ENCODE data around the gene SLC24A4.

Gene SLC24A4

DNA sequence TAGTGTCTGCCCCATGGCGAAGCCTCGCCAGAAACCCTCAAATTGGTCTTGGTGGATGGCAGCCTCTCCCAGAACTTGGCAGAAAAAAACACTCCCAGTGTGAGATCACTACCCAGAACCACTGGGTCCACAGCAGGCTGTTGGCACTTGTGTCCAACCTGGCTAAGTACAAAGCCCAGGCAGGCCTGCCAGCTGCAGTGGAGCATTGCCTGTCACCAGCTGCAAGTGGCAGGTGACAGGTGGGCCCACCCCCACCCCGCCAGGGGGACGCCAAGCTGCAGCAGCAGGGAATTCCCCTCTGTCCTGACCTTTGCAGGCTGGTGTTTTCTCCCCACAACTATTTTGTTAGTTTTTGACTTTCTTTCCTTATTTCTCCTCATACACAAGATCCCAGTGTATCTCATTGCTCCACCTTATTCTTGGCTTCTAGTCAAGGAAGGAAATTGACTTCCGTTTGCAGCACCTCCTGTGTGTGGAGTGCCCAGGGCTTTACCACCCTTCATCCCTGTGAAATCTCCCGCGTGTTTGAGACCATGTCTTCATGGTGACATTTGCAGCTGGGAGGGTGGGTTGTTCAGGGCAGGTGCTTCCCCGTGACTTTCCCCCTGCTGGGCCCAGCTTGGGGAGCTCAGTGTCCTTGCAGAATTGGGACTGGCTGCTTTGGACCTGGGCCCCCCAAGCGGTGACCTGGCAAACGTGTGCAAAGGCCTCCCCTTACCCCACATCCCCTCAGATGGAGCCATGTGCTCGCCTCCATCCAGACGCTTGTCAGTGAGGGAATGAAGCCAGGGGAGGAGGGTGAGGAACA, 116.8 kb downstream of the SLC24A4 start:
- no peak for DNase-seq (ENCODE audit: low spot score)

DNA sequence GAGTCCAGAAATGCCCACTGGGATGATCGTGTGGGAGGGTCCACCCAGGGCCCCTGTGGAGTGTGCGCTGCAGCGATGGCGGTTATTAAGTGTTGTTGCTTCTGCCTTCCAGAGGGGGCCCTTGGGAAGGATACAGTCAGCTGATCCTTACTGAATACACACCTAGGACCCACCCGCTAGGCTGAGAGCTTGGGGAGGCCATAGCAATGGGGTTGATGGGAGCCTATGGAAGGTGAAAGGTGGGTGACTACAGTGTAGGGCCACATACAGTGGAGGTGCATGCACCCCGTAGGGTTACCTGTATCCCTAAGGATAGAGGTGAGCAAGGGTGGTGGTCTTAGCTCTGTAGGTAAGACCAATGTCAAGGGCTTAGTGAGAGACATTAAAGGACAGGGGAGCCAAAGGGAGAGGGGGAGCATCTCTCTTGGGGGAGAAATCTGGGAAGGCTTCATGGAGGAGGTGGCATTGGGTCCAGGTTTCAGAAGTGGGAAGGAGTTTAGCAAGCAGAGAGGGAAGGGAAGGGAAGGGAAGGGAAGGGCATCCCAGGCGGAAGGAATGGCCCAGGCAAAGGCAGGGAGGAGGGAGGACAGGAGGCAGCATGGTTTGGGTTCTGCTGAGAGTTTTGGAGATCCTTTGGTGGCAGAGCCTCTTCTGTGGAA, 117.5 kb downstream of the SLC24A4 start:
- no peak for DNase-seq (ENCODE audit: low spot score)

DNA sequence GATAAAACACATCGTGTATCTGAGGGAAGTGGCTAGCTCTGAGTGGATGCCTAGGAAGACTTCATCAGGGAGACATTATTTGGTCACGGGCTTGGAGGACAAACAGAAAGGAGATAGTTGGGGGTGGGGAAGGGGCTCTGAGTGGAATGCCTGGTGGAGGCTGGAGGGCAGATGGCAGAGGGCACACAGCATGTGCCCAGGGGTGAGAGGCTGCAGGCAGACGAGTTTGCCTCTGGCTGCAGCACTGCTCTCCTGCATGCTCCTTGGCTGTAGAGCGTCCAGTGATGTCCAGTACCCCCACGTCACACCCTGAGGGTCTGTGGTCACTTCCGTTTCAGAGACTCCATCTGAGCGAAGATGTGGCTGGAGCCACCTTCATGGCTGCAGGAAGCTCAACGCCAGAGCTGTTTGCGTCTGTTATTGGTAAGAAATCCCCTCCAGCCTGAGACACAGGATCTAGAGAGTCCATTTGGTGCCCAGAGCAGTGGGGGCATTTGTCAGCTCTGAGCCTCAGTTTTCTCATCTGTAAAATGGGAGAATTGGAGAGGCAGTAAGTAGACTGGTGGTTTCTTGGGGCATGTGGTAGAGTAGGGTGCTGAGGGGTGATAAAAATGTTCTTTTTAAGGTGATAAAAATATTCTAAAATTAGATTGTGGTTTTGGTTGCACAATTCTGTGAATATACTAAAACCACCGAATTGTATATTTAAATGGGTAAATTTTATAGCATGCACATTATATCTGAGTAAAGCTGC, 119.0 kb downstream of the SLC24A4 start:
- DNase-seq (ENCODE audit: low spot score): no peak

DNA sequence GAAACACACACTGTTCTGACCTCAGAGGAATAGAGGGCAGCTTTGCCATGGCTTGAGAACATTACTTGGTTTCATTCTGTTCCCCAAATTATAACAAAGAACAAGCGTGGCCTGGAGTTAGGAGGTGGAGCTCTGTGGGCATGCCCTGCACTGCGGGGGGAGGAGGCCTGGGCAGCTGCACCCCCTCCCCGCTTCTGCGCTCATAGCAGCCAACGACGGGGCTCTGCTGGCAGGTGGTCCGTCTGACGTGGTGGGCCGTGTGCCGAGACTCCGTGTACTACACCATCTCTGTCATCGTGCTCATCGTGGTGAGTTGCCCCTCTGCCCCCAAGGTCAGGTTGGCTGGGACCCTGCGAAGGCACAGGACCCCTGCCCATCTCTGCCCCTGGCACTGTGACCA, 120.2 kb downstream of the SLC24A4 start:
- no peak for DNase-seq (ENCODE audit: low spot score)

DNA sequence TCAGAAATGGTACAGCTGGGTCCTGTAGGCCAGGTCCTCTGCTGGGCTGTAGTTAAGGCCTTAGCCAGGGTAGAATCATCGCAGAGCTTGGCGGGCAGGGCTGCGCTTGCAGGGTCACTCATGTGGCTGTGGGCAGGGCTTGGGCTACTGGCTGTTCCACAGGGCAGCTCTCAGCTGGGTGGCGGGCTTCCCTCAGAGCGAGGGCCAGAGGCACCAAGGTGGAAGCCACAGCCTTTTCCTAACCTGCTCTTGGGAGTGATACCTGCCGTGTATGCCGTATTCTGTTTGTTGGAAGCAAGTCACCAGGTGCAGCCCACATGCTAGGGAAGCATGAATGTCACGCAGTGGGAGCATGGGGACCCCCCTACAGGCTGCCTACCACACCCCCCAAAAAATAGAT, 120.8 kb downstream of the SLC24A4 start:
- DNase-seq (ENCODE audit: low spot score): no peak

DNA sequence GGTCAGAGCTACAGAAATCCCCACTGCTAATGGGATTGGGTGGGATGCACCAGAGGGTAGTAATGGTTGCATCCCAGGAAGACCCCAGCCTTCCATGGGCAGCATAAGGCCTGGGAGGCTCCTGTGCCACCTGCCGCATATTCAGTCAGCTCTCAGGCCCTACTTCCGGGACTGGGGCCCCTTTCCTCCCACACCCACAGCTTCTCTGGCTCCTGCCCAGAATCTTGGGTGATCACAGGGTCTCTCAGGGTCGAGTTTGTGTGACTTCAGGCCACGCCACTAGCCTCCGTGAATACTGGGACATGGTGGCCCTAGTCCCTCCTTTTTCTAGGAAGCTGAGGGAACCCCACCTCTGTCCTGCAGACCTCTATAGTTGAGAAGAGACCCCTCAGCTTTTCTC, 123.8 kb downstream of the SLC24A4 start:
- no peak for DNase-seq (ENCODE audit: low spot score)

DNA sequence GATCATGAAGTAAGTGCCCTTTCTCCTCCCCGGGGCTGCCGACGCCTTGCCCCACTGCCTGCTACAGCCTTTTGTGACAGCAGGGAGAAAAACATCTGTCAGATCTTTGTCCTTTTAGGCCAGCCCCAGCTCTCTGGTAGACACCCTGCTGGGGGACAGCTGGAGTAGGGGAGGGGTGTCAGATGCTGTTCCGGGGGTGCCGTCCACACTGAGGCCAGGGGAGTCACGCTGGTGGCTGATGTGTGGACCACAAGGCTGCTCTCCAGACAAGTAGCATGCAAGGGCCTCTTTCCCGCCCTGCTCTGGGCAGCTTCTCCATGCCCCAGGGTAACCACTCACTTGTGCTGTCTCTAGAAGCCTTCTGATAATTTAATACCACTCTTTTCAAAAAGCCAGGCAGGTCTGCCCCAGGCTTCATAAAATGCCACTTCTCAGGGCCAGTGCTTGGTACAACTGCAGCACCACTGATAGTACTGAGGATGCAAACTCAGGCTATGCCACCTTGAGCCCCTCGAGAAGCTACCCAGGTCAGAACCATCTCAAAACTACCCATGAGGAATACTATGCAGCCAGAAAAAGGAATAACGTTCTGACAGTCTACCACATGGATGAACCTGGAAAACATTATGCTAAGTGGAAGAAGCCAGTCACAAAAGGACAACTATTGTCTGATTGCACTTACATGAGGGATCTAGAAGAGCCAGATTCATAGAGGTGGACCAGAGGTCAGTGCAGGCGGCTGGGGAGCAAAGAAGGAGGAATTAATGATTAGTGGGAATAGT, 124.6 kb downstream of the SLC24A4 start:
- no peak for DNase-seq (ENCODE audit: low spot score)

DNA sequence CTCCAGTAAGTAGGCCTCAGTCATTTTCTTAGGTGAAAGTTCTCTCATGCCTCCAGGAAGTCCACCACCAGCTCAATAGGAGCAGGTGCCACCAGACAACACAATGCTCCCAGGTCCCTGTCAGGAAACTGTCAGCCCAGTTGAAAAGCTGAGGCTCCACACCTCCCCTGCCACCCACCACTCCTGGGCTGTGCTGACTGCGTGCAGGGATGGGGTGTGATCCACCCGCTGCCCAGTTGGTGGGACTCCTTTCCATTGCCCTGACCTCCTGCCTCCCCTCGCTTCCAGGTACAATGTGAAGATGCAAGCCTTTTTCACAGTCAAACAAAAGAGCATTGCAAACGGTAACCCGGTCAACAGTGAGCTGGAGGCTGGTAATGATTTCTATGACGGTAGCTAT, 125.8 kb downstream of the SLC24A4 start:
- no peak for DNase-seq (ENCODE audit: low spot score)

DNA sequence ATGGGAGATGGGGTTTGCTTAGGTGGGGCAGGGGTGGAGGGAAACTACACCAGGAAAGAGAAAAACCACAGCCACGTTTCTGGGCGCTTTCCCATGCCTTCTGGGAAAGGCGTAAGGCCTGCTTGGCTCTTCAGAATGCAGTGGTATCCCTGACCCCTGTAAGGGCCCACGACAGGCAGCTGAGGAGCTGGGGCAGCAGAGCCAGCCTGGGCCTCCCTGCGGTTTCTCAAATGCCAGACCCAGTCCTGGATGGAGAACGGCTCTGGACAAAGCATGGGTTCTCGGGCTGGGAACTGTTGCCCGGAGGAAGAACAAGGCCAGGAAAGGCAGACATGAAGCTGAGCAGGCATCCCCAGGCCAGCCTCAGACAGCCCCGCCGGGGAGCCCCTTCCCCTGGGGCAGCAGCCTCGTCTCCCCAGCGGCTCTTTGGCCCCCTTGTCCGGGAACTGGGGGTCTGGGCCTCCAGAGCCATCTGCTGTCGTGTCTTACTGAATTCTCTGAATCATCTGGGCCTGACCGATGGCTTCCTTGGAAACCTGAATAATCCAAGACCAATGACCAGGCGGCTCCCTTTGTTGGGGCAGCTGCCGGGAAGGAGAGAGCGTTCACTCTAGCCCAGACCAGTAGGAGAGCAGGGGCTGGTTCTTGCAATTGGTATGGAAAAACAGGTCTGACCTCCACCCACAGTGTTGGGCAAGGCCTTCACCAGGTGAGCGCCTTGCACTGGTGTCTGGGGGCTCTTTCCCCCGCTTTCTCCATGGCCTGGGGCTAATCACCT, 126.6 kb downstream of the SLC24A4 start:
- no peak for DNase-seq (ENCODE audit: low spot score)

DNA sequence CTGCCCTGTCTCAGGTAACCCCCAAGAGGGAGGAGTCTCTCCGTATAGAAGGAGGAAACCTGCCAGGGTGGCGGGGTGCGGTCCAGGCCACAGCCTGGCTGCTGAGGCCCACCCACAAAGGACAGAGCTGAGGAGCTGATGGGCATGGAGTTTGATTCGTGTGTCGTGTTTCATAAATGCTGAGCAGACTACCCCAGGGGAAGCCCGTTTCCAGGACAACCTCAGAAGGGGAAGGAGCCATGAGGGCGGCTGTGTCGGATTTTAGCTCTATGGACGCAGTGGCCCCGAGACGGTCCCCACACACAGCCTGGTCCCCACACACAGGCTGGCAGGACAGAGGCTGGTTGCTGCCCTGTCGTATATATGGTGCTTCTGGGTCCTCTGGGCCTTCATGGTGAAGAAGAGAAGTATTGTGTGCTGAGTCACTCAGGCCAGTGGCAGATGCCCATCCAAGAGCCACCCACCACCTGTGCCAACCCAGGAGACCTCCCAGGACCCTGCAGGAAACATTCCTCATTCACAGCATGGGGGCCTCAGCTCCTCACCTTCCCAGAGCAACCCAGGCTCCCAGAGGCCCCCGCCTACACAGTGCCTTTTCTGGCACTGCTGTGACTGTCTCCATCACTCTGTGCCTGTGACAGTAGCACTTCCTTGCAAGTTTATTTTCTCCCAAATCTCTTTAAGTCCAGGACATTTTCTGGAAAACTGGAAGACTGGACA, 127.5 kb downstream of the SLC24A4 start:
- no peak for DNase-seq (ENCODE audit: low spot score)

DNA sequence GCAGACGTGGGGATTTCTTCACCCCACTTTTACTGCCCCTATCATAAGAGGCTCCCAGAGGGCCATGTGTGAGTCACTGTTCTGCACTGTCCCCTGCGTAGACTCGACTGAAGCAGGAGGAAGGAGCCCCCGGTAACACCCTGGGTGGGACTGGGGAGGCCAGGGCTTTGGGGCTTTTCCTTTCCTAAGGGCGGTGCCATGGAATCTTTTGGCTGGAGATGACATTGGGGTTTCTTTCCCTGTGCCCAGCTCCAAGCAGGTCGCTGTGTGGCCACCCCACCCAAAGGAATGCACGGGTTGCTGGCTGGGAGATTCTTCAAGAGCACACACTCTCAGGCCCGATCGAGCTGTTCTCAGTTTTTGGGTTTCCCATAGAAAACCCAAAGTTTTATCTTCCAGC, 128.3 kb downstream of the SLC24A4 start:
- no peak for DNase-seq (ENCODE audit: low spot score)

DNA sequence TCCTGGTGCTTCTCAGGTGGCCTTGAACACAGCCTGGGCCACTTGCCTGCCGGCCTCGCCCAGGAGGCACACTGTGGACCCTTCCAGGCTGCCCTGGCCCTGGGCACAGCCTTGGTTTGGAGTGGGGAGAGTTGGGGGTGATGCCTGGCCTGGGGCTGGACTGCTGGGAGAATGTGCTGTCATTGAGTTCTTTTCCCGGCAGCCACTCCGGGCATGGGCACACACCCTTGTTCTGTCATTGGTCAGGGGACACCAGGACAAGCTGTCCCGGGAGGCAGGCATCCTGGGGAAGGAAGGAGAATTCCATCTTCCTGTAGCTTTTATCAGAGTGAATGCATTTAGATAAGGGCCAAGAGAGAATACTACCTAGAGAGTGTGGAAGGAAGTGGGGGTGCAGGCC, 128.8 kb downstream of the SLC24A4 start:
- no peak for DNase-seq (ENCODE audit: low spot score)

DNA sequence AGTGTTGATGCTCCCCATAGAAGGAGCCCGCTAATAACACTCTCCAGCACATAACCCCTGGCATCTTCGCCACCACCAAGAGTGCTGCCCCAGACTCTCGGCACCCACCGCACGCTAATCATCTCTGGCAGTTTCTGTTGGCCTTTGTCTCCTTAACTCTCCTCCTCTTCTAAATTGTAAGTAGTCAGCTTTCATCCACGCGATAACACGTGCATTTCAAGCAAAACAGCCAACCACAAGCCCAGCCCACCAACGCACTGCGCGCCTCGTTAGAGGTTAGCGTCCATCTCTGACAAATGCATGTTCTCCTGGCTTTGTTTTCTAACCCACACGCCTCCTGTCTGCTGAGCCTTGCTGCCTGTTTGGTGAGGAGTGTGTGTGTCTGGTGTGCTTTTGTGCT, 129.5 kb downstream of the SLC24A4 start:
- DNase-seq (ENCODE audit: low spot score): no peak

DNA sequence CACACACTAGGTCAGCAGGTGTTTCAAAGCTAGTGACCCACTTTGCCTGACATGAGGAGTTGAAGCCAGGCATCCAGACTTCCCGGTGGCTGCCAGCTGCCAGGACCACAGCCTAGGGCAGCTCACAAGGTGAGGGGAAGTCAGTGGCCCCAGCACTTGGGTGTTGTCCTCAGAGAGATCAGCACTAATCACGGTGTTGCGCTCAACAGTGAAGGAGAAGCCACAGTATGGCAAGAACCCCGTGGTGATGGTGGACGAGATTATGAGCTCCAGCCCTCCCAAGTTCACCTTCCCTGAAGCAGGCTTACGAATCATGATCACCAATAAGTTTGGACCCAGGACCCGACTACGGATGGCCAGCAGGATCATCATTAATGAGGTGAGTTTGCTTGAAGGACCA, 130.7 kb downstream of the SLC24A4 start:
- DNase-seq (ENCODE audit: low spot score): no peak

DNA sequence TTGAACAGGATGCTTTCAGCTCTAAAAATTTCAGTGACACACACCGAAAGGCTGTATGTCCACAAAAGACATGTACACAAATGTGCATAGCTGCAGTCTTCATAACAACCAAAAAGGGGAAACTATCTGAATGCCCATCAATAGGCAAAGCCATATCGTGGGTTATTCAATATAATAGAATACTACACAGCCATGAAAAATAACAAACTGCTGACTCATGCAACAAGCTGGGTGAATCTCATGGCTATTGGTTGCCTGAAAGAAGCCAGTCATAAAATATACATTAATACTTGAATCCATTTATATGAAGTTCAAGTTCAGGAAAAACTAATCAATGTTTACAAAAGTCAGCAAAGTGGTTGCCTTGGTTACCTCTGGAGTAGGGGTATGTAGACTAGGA, 132.3 kb downstream of the SLC24A4 start:
- DNase-seq (ENCODE audit: low spot score): no peak

DNA sequence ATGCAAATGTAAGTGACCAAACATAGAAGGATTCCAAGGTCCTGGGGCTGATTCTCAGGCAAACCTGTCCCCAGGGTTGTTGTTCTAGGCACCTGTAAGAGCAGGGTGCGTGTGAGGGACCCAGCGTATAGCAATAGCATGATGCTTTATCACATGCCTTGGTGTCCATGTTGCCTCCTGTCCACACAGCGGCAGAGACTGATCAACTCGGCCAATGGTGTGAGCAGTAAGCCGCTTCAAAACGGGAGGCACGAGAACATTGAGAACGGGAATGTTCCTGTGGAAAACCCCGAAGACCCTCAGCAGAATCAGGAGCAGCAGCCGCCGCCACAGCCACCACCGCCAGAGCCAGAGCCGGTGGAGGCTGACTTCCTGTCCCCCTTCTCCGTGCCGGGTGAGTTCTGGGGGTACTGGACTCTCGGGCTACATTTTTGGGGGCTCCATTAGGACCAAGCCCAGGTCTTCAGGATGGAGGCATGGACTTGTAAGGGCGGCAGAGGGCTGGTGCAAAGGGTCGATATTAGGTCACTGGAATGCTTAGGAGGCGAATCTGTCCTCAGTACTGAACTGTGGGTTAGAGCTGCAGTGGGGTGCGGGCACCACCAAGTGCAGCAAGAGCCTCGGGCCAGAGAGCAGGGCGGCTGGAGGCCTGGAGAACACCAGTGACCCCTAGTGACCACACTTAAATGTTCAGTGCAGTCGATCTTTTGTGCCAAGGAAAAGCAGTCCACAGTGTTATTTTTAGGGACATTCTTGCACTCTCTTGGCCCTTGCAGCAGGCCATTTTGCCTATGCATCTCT, 133.4 kb downstream of the SLC24A4 start:
- DNase-seq (ENCODE audit: low spot score): peak; percentile 56

DNA sequence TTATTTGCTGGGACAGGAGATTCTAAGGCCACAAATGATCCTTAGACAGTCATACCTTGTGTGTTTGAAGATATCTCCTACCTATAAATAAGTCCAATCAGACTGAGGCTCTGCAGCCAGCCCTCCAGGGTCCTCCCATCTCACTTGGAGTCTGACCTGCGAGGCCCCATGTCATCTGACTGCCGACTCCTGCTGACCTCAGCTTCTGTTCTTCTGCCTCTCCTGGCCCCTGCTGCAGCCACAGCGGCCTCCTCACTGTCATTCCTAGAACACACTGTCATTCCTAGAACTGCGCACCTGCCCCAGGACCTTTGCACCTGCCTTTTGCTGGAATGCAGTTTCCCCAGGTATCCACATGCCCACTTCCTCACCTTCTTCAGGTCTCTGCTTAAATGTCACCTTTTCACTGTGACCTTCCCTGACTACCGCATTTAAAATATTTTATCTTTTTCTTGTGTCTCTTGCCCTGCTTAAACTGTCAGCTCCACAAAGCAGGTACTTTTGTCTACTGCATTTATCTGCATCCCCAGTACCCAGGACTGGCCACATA, 134.1 kb downstream of the SLC24A4 start:
- DNase-seq (ENCODE audit: low spot score): no peak

DNA sequence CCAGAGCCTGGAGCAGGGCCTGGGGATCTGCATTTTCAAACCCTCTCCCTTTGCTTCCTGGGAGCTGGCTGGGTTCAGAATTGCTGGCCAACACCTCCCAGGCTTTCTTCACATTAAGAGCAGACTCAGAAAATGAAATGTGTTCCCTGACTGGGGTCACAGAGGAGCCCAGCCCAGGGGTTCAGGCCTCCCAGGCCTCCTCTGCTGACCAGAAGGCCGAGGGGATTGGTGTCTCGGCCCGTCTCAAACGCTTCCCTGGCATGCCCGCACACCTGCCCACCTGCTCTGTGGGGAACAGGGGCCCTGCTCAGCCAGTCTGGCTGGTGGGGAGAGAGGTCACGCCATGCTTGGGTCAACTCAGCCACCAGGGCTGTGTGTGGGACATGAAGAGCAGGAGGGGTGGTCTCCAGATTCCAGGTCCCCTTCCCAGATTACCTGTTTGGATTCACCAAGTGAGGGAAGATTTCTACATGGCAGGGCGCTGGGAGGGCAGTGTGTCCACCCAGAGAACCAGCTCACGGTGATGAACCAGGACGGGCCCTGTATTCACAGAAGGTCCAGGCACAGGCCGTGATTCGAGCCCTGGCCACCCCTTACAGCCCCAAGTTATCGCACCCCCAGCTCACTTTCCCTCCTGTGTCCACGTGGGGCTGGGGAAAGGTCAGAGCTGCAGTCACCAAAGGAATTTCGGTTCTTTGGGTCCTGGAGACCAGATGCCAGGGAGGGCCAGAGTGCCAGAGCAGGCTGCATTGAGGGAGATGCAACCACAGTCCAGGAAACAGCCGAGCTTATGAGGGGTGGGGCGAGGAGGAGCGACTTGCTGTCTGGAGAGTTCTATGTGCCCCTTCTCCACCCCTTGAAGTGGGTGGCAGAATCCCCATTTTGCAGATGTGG, 135.4 kb downstream of the SLC24A4 start:
- no peak for DNase-seq (ENCODE audit: low spot score)

All from HuH-7 (cell line).